ENCODE measurements around the gene PRC1.

DNA sequence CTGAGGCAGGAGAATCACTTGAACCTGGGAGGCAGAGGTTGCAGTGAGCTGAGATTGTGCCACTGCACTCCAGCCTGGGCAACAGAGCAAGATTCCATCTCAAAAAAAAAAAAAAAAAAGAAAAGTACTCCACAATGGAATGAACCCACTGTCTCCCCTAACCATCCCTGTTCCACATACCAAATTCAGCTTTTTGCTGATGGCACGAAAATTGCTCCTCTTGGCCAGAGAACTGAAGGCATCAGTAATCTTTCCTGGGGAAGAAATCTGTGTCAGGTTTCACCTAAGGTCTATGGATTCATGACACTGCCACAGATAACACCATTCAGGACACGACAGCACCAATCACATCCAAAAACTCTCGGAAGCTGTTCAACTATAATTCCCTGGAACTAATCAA is 6.9 kb upstream of the PRC1 start:
- TF ChIP-seq, protein P1, sequence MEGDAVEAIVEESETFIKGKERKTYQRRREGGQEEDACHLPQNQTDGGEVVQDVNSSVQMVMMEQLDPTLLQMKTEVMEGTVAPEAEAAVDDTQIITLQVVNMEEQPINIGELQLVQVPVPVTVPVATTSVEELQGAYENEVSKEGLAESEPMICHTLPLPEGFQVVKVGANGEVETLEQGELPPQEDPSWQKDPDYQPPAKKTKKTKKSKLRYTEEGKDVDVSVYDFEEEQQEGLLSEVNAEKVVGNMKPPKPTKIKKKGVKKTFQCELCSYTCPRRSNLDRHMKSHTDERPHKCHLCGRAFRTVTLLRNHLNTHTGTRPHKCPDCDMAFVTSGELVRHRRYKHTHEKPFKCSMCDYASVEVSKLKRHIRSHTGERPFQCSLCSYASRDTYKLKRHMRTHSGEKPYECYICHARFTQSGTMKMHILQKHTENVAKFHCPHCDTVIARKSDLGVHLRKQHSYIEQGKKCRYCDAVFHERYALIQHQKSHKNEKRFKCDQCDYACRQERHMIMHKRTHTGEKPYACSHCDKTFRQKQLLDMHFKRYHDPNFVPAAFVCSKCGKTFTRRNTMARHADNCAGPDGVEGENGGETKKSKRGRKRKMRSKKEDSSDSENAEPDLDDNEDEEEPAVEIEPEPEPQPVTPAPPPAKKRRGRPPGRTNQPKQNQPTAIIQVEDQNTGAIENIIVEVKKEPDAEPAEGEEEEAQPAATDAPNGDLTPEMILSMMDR (IDR thresholded peaks at IDR 0.05; ENCODE audit: insufficient read depth, low read depth, low read length), result no peak
- TF ChIP-seq EZH2 (IDR thresholded peaks at IDR 0.05; ENCODE audit: insufficient read depth, low read length), result no peak

Data from astrocyte (in vitro differentiated cells and primary cell).